ENCODE results near the gene LARGE1. TPM values are rescaled to one million over a fixed set of nuclear protein-coding genes. Genes with fewer than 3 reads are reported as not detected.

LARGE1 gene
- total and polyA plus RNA-seq, 9 of the 15 experiments (the other 6 are each of a cell fraction or from before 2014, with no cell fraction given), result 0.01 to 0.66 (median 0.14) TPM; not detected in 2

GRCh38 chr22:33451866-33452469 lies 468.3 kb downstream of the LARGE1 start:
- no peaks in the 10 kb centered on the region for H3K4me1 ChIP-seq (replicated peaks in 1 of 2; ENCODE audit: control insufficient read depth in 2 of 2, insufficient read depth in 2 of 2, low read length in 2 of 2)
- ChIA-PET CTCF (ENCODE audit: low intra/inter-chr PET ratio) (no interaction called here), POLR2A (no interaction called here)
- H3K79me2 ChIP-seq (ENCODE audit: control insufficient read depth, insufficient read depth, low read length), result no peaks in the 10 kb centered on the region
- intact Hi-C loops (cut with micrococcal nuclease) (no loop called here), in situ Hi-C loops (cut with MboI) (loop anchor here (10.0 kb wide), 1 partner anchor 547 kb away; no protein-coding TSS in a partner anchor)
- 0% methylated on average over 6 of the region's 6 CpGs for WGBS (ENCODE audit: insufficient coverage, low coverage, missing lambda C conversion rate)
- FAIRE-seq (no peak), DNase-seq (ENCODE audit: extremely low read depth in 1 of 4, low spot score in 3 of 4) (no peak), ATAC-seq (no peak)
- H3K9me1 ChIP-seq (ENCODE audit: control insufficient read depth, insufficient read depth, low read length), result no peaks in the 10 kb centered on the region
- H3K27ac ChIP-seq (ENCODE audit: extremely low read depth, low read depth, low read length), result no peak overlapping the region
- TF ChIP-seq CBX3 (IDR thresholded peaks at IDR 0.05; ENCODE audit: borderline replicate concordance in 1 of 2, low read length in 2 of 2), result no peak
- no peak for TF ChIP-seq ZEB2 (IDR thresholded peaks at IDR 0.05)
- no peak for TF ChIP-seq LEF1 (IDR thresholded peaks at IDR 0.05)
- no peak for TF ChIP-seq SREBF1 (IDR thresholded peaks at IDR 0.05; ENCODE audit: borderline replicate concordance, low read depth, low read length)
- no peak for TF ChIP-seq ZNF347 (CRISPR knock-in tag; IDR thresholded peaks at IDR 0.05; ENCODE audit: low read depth)
- no peak for TF ChIP-seq CEBPB (tag; IDR thresholded peaks at IDR 0.05)
- TF ChIP-seq CTCFL (IDR thresholded peaks at IDR 0.05; ENCODE audit: borderline replicate concordance, insufficient read depth, low read depth, low read length, poor library complexity, severe bottlenecking), result no peak
- no peak for TF ChIP-seq THAP7 (CRISPR knock-in tag; IDR thresholded peaks at IDR 0.05)
- TF ChIP-seq DMBX1 (CRISPR knock-in tag; IDR thresholded peaks at IDR 0.05; ENCODE audit: borderline replicate concordance), result no peak
- TF ChIP-seq DEAF1 (CRISPR knock-in tag; IDR thresholded peaks at IDR 0.05), result no peak
- TF ChIP-seq POLR2H (tag; IDR thresholded peaks at IDR 0.05; ENCODE audit: low read depth), result no peak
- no peak for TF ChIP-seq SRSF3 (IDR thresholded peaks at IDR 0.05; ENCODE audit: insufficient read depth, low read length)
- TF ChIP-seq BCL6 (CRISPR knock-in tag; IDR thresholded peaks at IDR 0.05), result no peak
- TF ChIP-seq GABPB1 (CRISPR knock-in tag; IDR thresholded peaks at IDR 0.05), result no peak
- no peak for TF ChIP-seq CTBP1 (IDR thresholded peaks at IDR 0.05; ENCODE audit: borderline replicate concordance)
- TF ChIP-seq ZNF589 (CRISPR knock-in tag; IDR thresholded peaks at IDR 0.05; ENCODE audit: low read depth), result no peak
- TF ChIP-seq BMI1 (IDR thresholded peaks at IDR 0.05; ENCODE audit: low read length), result no peak
- no TSS peak for BruUV-seq (replicated peaks)
- no peaks in the 10 kb centered on the region; the same call in 1 of the 2 replicates for H3K9me3 ChIP-seq (replicated peaks; ENCODE audit: control insufficient read depth, insufficient read depth, low read depth, low read length)
- H3K4me3 ChIP-seq, result no peak overlapping the region
- H3K4me2 ChIP-seq (ENCODE audit: insufficient read depth, low read length), result no peak overlapping the region
- no peak overlapping the region for H2AFZ ChIP-seq (ENCODE audit: low read depth, low read length)
- no peaks in the 10 kb centered on the region for H3K36me3 ChIP-seq (ENCODE audit: control insufficient read depth, insufficient read depth, low read length)
- no peaks in the 10 kb centered on the region for H3K27me3 ChIP-seq (ENCODE audit: control insufficient read depth in 2 of 2, insufficient read depth in 2 of 2, low read length in 2 of 2)
- no peaks in the 10 kb centered on the region for H4K20me1 ChIP-seq (replicated peaks; ENCODE audit: control insufficient read depth, insufficient read depth, low read length)
- no peak overlapping the region for H3K9ac ChIP-seq (ENCODE audit: insufficient read depth in 1 of 2, low read depth in 2 of 2, low read length in 2 of 2)

All from K562 (cell line).